ENCODE results near the gene KSR1.

- TF ChIP-seq CTCF (IDR thresholded peaks at IDR 0.05), result no peak
- no peak for TF ChIP-seq POLR2A (IDR thresholded peaks at IDR 0.05)
- no peak for TF ChIP-seq EP300 (IDR thresholded peaks at IDR 0.05)
- no peak for TF ChIP-seq POLR2AphosphoS5 (IDR thresholded peaks at IDR 0.05)
Measured at GRCh38 chr17:27630607-27631410, 174.6 kb downstream of the KSR1 start, which contains the start of gene LGALS9.
